Esophagus muscularis mucosa (tissue), 4 donors: ENCODE results near the gene IL6R. TPM values are rescaled to one million over a fixed set of nuclear protein-coding genes. Genes with fewer than 3 reads are reported as not detected.

Source experiments
- DNase-seq: peaks from one replicate; pipeline ENCODE4 v3.0.0-alpha.2; 2017; ENCODE audit errors: extremely low spot score
- H3K27ac ChIP-seq, 4 donors: fragments of 200-600 bp; sonication (generic); replicated peaks in 1 of 4; 1 replicate in 3 of 4; 2 replicates in 1 of 4; pipeline ENCODE4 v1.5.1; 2016 to 2019; ENCODE audit warnings: mild to moderate bottlenecking in 1 of 4
- H3K27me3 ChIP-seq, 4 donors: fragments of 200-600 bp; sonication (generic); one replicate each; pipeline versions ENCODE4 v1.5.1 to v1.6.0; 2016 to 2019
- H3K36me3 ChIP-seq, 4 donors: fragments of 200-600 bp; sonication (generic); one replicate each; pipeline ENCODE4 v1.5.1; 2016 to 2019
- H3K4me1 ChIP-seq, 4 donors: fragments of 200-600 bp; sonication (generic); one replicate each; pipeline ENCODE4 v1.5.1; 2016 to 2019
- H3K4me3 ChIP-seq, 4 donors: fragments of 200-600 bp; sonication (generic); 1 replicate in 2 of 4; 2 replicates in 2 of 4; pipeline ENCODE4 v1.5.1; 2016 to 2019; ENCODE audit warnings: mild to moderate bottlenecking in 4 of 4, moderate library complexity in 1 of 4
- H3K9me3 ChIP-seq, 4 donors: fragments of 200-600 bp; sonication (generic); 1 replicate in 3 of 4; 2 replicates in 1 of 4; pipeline ENCODE4 v1.5.1; 2016 to 2019
- EP300 ChIP-seq: sonication (generic); formaldehyde crosslinking; IDR thresholded peaks from one replicate; pipeline ENCODE4 v1.6.1; 2017; ENCODE audit warnings: antibody characterized with exemption
- POLR2A ChIP-seq: fragments of 450-650 bp; IDR thresholded peaks from one replicate; pipeline ENCODE4 v1.6.1; 2017; ENCODE audit warnings: antibody characterized with exemption, moderate library complexity, mild to moderate bottlenecking, low read depth
- POLR2AphosphoS5 ChIP-seq, 2 donors: sonication (generic); formaldehyde crosslinking; IDR thresholded peaks; one replicate each; pipeline ENCODE4 v1.6.1; 2017; ENCODE audit warnings: antibody characterized with exemption in 2 of 2
- WGBS: methylation state at CpG from one replicate; pipeline ENCODE4 v1.1.5; 2018; 5-methylcytosine and 5-hydroxymethylcytosine counted together
- intact Hi-C: fragments of 100-400 bp; cut with DNase I; formaldehyde crosslinking; loops from one replicate; pipeline ENCODE4 v1.15.1; 2023
- total RNA-seq, 4 donors: library from RNA; depleted of rRNA; stranded (reverse); fragments of >200 nt; gene quantifications; one replicate each; pipeline versions ENCODE4 v1.1.0 to v1.2.1, GENCODE V29; 2016
- TF ChIP-seq, protein P1 (sequence below), 3 experiments: fragments of 200-600 bp in 2 of 3; fragments of 450-650 bp in 1 of 3; sonication (generic) in 2 of 3; IDR thresholded peaks; one replicate each; pipeline ENCODE4 v1.5.1; 2017 to 2019; ENCODE audit warnings: antibody characterized with exemption in 3 of 3, mild to moderate bottlenecking in 2 of 3, moderate library complexity in 1 of 3

Gene IL6R
- total RNA-seq, 4 donors from 2014 or later, result 44.4 to 61.1 (median 54.9) TPM

DNA sequence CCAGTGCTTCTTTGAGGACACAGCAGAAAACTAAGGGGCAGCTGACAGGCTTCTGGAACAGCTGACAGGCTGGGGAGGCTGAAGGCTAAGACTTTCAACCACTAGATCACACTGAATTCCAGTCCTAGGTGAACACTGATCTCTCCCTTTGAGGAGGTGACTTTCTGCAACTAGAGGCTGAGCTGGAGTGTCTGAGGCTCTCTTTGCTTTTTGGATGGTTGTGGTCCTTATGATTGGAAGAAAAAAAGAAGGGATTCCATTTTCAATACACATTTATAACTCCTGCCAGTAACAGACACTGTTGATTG lies 1.4 kb downstream of the IL6R start:
- TF ChIP-seq EP300 (no peak), POLR2A (no peak), POLR2AphosphoS5 (IDR thresholded peaks at IDR 0.05) (no peak)
- TF ChIP-seq, protein P1, sequence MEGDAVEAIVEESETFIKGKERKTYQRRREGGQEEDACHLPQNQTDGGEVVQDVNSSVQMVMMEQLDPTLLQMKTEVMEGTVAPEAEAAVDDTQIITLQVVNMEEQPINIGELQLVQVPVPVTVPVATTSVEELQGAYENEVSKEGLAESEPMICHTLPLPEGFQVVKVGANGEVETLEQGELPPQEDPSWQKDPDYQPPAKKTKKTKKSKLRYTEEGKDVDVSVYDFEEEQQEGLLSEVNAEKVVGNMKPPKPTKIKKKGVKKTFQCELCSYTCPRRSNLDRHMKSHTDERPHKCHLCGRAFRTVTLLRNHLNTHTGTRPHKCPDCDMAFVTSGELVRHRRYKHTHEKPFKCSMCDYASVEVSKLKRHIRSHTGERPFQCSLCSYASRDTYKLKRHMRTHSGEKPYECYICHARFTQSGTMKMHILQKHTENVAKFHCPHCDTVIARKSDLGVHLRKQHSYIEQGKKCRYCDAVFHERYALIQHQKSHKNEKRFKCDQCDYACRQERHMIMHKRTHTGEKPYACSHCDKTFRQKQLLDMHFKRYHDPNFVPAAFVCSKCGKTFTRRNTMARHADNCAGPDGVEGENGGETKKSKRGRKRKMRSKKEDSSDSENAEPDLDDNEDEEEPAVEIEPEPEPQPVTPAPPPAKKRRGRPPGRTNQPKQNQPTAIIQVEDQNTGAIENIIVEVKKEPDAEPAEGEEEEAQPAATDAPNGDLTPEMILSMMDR (IDR thresholded peaks at IDR 0.05), result no peak
- intact Hi-C loops, result loop anchor here (2.0 to 10.0 kb wide), 5 partner anchors 28 to 148 kb away; partner anchors contain the start of gene UBE2Q1
- H3K27ac ChIP-seq, result peak overlapping the region; percentile 97 to 100 (median 98)
- no peaks in the 10 kb centered on the region for H3K27me3 ChIP-seq
- H3K36me3 ChIP-seq, result peaks cover 0 to 4% (median 0%) of the 10 kb centered on the region in 4 donors
- DNase-seq, result no peak
- peak overlapping the region; percentile 77 to 93 (median 85) for H3K4me3 ChIP-seq
- H3K9me3 ChIP-seq, result no peaks in the 10 kb centered on the region
- peaks cover 56 to 67% (median 61%) of the 10 kb centered on the region in 4 donors for H3K4me1 ChIP-seq

DNA sequence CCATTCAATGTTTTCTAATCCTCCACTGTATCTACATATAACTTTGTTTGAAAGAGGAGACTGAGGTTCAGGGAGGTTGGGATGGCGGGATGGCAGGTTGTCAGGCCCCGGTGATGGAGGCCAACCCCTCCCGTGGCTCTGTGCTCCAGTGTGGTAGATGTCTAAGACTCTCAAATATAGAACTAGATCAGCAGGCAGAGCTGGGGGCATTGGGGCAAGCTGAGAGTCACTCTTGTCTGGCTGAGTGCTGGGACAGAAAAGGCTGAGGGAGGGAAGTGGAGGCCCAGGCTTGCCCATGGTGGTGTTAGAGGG lies 1.7 kb downstream of the IL6R start:
- Histone ChIP-seq H3K36me3 (peaks cover 0 to 4% (median 0%) of the 10 kb centered on the region in 4 donors), H3K27me3 (no peaks in the 10 kb centered on the region), H3K9me3 (no peaks in the 10 kb centered on the region), H3K27ac (peak overlapping the region; percentile 97 to 100 (median 98)), H3K4me3 (peak overlapping the region; percentile 77 to 93 (median 85)), H3K4me1 (peaks cover 56 to 70% (median 63%) of the 10 kb centered on the region in 4 donors)
- 71% methylated on average over 3 of the region's 3 CpGs for WGBS
- intact Hi-C loops, result loop anchor here (2.0 to 10.0 kb wide), 5 partner anchors 28 to 148 kb away; partner anchors contain the start of gene UBE2Q1
- DNase-seq, result no peak
- TF ChIP-seq POLR2AphosphoS5 (IDR thresholded peaks at IDR 0.05), result no peak
- TF ChIP-seq, protein P1 (IDR thresholded peaks at IDR 0.05), result no peak
- no peak for TF ChIP-seq EP300
- no peak for TF ChIP-seq POLR2A

DNA sequence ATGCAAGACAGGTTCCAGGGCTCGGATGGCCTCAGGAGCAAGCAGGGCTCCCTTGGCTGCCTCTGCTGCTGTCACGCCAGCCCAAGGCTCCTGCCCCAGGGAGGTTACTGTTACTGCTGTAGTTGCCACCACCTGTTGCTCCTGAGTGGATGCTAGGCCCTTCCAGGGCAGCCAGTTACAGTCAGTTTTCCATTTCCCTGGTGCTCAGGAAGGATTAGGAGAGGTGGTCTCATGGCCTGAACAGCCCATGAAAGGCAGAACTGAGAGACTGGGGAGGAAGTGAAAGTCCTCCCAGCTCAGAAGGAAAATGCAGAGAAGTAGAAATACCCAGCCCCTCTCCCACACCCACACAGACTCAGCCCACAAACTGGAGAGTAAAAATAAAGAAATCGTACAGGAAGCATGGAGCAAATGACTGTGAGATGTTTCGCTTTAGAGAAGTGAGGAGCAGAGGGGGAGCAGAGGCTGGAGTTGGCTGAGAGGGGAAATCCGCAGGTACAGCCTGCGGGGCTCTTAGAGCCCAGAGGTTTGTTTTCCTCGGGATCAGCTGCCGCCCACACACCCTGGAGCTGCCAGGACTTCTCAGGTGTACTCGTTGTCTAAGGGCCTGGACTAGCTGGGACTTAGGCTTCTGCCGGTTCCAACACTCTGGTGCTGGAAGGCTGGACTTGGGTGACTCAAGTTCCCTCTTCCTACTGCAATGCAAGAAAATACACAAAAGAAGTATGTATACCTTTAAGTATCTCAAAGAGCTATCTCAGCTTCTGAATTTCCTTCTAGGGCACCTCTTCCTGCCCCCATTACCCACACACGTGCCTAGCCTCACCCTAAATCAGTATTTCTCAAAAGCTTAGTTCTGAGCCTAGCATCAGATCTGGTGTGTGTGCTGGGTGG lies 2.3 kb downstream of the IL6R start:
- peaks cover 56 to 76% (median 69%) of the 10 kb centered on the region in 4 donors for H3K4me1 ChIP-seq
- DNase-seq, result no peak
- TF ChIP-seq POLR2AphosphoS5 (IDR thresholded peaks at IDR 0.05), result peak in 1 of 2 donors; percentile 22
- TF ChIP-seq, protein P1 (IDR thresholded peaks at IDR 0.05), result no peak
- intact Hi-C loops, result loop anchor here (2.0 to 10.0 kb wide), 5 partner anchors 27 to 147 kb away; partner anchors contain the start of gene UBE2Q1
- no peaks in the 10 kb centered on the region for H3K27me3 ChIP-seq
- peak overlapping the region; percentile 77 to 93 (median 85) for H3K4me3 ChIP-seq
- no peaks in the 10 kb centered on the region for H3K9me3 ChIP-seq
- peaks cover 0 to 4% (median 0%) of the 10 kb centered on the region in 4 donors for H3K36me3 ChIP-seq
- H3K27ac ChIP-seq, result peak overlapping the region; percentile 97 to 100 (median 98)
- WGBS, result 37% methylated on average over 9 of the region's 11 CpGs

DNA sequence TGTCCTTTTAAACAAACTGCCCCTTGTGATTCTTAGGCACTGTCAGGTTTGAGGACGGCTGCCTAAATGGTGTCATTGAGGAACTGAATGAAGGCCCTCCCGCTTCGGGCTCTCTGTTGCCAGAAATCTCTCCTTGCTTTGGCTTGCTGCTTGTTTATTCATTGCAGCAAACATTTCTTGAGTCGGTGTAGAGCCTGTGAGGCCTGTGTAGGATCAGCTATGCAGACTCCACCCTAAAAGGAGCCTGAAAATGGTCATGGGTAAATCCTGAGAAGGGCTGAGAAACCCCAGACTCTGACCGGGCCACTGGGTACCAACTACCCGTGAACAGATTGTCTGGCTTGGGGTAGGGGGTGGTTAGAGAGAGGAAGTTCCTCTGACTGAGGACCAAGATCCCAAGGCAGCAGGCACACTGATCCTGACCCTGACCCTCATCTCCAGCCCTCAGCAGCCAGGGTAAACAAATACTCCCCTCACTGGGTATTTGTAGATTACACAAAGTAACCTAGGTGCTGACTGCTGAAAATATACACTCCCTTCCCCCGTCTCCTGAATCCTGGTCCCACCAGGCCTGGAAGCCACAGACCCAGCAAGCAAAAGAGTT lies 3.1 kb downstream of the IL6R start:
- H3K27ac ChIP-seq, result peak overlapping the region; percentile 97 to 100 (median 98)
- TF ChIP-seq POLR2A (no peak), POLR2AphosphoS5 (IDR thresholded peaks at IDR 0.05) (peak; percentile 36 to 57)
- DNase-seq, result no peak

More for the DNA sequence above, 3.1 kb downstream of the IL6R start:
- H3K4me3 ChIP-seq, result peak overlapping the region; percentile 77 to 93 (median 85)
- intact Hi-C loops, result loop anchor here (5.0 to 10.0 kb wide), 4 partner anchors 39 to 147 kb away; partner anchors contain the start of gene UBE2Q1
- peaks cover 56 to 83% (median 77%) of the 10 kb centered on the region in 4 donors for H3K4me1 ChIP-seq
- WGBS, result 23% methylated on average over 7 of the region's 7 CpGs
- peaks cover 0 to 4% (median 0%) of the 10 kb centered on the region in 4 donors for H3K36me3 ChIP-seq
- H3K27me3 ChIP-seq, result no peaks in the 10 kb centered on the region
- no peaks in the 10 kb centered on the region for H3K9me3 ChIP-seq
